RWPE1 (cell line): ENCODE data around the gene CHEK1.

Source experiments
- CTCF ChIA-PET: fragments of 350-600 bp; sonication (Branson Sonifier 250); formaldehyde crosslinking; extraction: SDS; loops from one replicate; lab custom pipeline; 2021; lab: Yijun Ruan, JAX
- POLR2A ChIA-PET: fragments of 400-600 bp; formaldehyde crosslinking; extraction: SDS; loops from one replicate; lab custom pipeline; 2020; ENCODE audit warnings: antibody characterized with exemption; ENCODE audit not compliant: low non-redundant PET; lab: Yijun Ruan, JAX
- DNase-seq: peaks from one replicate; pipeline ENCODE4 v3.0.0; 2012; ENCODE audit warnings: low spot score
- H3K27ac ChIP-seq: fragments of 450-650 bp; 2 replicates; pipeline ENCODE4 v1.5.1; 2017
- CTCF ChIP-seq: fragments of 450-650 bp; conservative IDR thresholded peaks from 2 replicates; pipeline ENCODE4 v1.5.1; 2017; ENCODE audit warnings: low read depth, mild to moderate bottlenecking

The CHEK1 gene

GRCh38 chr11:125587480-125587879, 37.5 kb upstream of the CHEK1 start:
- H3K27ac ChIP-seq: no peak overlapping the region
- ChIA-PET CTCF (no interaction called here), POLR2A (no interaction called here)
- DNase-seq: no peak
- no peak for TF ChIP-seq CTCF

- ChIA-PET CTCF (no interaction called here), POLR2A (no interaction called here)
- DNase-seq: peak; percentile 13
- no peak overlapping the region for H3K27ac ChIP-seq
- no peak for TF ChIP-seq CTCF
Observed at GRCh38 chr11:125588505-125588904, 36.5 kb upstream of the CHEK1 start.

- CTCF ChIA-PET: interaction anchor here (0.6 to 2.0 kb wide), 3 partner anchors 9 to 685 kb away, joined by 3 to 9 read pairs (median 5); partner anchors contain the start of gene EI24
- peak overlapping the region; percentile 92 for H3K27ac ChIP-seq
- POLR2A ChIA-PET: interaction anchor here (0.7 kb wide), 1 partner anchor 539 kb away, joined by 3 read pairs; no protein-coding TSS in a partner anchor
- no peak for TF ChIP-seq CTCF
- DNase-seq: peak; percentile 34
Observed at GRCh38 chr11:125591649-125592304, 33.2 kb upstream of the CHEK1 start.

- ChIA-PET POLR2A (no interaction called here), CTCF (interaction anchor here (0.6 to 2.0 kb wide), 3 partner anchors 23 to 684 kb away, joined by 5 to 9 read pairs (median 8); partner anchors contain the start of gene EI24)
- no peak for TF ChIP-seq CTCF
- H3K27ac ChIP-seq: peak within 1 kb of the TSS; percentile 92
- peak; percentile 97 for DNase-seq
Observed at GRCh38 chr11:125592305-125593113, 32.5 kb upstream of the CHEK1 start, which contains the start of gene STT3A. TSS of gene STT3A (plus strand) at chr11:125592852. CDS start at chr11:125595916, 3,064 bp downstream.

GRCh38 chr11:125593114-125593820, 31.7 kb upstream of the CHEK1 start:
- peak; percentile 24 for DNase-seq
- no peak for TF ChIP-seq CTCF
- ChIA-PET CTCF (interaction anchor here (0.6 kb wide), 2 partner anchors 31 to 291 kb away, joined by 3 to 8 read pairs; no protein-coding TSS in a partner anchor), POLR2A (no interaction called here)
- H3K27ac ChIP-seq: peak overlapping the region; percentile 92

GRCh38 chr11:125594958-125595357, 30.0 kb upstream of the CHEK1 start:
- DNase-seq: no peak
- no peak for TF ChIP-seq CTCF
- H3K27ac ChIP-seq: no peak overlapping the region
- CTCF ChIA-PET: no interaction called here
- POLR2A ChIA-PET: no interaction called here
